ENCODE results near the gene ZNF827.
A peak's percentile ranks its signal among the peaks of the same experiment; 100 is the strongest.
"Not testable (repeated sequence)": the region's sequence is repeated elsewhere in the genome, so short reads cannot be mapped to it uniquely, and the experiment has no call there.

The ZNF827 gene

DNA sequence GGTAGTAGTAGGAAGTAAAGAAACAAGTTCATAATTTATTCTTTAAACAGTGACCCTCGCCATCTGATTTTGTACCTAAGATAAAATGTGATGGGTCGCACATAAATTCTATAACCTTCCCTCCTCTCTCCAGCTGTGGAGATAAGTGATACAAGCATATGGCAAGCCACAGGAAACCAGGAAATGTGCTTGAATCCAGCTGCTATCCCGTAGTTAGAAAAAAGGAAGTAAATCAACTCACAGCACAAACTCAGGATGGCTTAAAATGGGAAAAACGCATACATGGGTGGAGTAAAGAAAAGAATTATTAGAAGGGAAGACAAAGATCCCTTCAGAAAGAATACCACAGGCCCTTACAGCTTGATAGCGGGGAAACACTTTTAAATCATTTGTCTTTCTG is 78.2 kb downstream of the ZNF827 start:
- DNase-seq = no peak

DNA sequence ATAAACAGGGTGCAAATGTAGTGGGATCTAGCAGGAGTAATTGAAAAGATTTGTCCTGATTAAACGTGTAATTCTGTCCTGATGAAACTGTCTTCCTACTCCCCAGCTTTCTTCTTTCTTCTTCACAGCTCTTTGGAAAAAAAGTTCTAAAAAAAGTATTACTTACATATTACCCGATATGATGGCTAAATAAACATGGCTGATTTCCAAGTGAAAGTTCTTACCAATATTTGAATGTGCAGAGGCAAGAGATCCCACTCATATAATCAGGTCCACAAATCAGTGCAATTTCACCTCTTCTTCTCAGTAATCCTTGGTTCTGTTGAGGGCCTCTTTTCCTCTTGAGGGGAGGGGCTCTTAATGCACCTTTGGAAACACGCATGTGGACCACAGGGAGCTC is 78.7 kb downstream of the ZNF827 start:
- no peak for DNase-seq

DNA sequence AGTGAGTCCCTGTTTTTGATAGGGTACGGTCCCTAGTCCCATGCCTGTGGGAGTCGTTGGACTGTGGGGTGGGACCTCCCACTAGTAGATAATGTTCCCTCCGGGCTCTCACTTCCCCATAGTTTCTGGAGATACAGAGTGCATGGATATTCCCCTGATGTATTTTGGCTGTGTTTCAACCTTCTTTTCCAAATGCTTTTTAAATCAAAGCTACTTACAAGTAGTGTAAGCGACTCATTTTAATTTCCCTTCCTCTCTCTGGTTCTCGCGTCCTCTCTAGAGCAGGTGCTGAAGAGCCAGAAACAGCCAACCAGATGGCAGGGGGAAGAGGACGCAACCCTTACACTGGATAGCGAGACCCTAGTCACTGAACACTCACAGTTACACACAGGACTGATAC is 79.2 kb downstream of the ZNF827 start:
- no peak for DNase-seq

DNA sequence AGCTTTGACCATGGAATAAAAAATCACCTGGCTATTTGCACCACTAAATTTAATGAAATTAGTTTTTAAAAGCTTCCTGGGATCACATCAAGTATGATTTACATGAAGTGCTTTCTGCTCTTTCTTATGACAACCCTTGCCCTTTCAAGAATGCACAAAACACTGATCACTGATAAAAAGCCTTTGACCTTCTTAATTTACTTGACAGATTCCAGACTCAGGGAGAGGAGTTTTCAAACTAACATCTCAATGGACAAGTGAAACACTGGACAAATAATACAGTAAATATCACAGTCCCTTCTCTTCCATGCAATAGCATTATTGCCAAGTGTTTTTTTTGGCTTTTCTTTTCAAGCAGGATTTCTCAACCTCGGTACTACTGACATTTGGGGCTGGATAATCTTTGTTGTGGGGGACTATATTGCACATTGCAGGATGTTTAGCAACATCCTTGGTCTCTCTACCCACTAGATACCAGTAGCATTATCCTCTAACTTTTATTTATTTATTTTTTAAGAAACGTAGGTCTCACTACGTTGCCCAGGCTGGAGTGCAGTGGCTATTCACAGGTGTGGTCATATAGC is 86.3 kb downstream of the ZNF827 start:
- DNase-seq = no peak

GRCh38 chr4:145851511-145852201 is 87.0 kb downstream of the ZNF827 start:
- no peak for DNase-seq

GRCh38 chr4:145847764-145848163 is 90.9 kb downstream of the ZNF827 start:
- DNase-seq = no peak

- no peak for DNase-seq
These were observed 93.5 kb downstream of the ZNF827 start for GRCh38 chr4:145845118-145845517.

DNA sequence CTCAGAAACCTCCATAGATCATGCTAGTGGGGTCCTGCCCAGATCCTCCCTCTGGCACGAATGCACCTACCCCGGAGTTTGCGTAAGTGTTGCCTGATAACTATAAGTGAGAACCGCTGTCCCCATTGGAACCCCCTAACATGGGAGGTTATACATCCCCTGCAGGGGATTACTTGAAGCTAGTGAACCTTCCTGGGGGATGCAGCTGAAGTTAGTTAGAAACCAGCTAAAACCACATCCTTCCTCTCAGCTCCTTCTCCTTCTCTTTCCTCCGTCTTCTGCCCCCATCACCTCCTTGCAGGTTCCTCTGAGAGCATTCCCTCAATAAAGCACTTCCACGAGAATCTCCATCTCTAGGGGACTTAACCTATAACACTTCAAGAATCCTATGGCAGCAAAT is 95.0 kb downstream of the ZNF827 start:
- no peak for DNase-seq

- no peak for DNase-seq
These were observed 95.5 kb downstream of the ZNF827 start for GRCh38 chr4:145843148-145843547.

DNA sequence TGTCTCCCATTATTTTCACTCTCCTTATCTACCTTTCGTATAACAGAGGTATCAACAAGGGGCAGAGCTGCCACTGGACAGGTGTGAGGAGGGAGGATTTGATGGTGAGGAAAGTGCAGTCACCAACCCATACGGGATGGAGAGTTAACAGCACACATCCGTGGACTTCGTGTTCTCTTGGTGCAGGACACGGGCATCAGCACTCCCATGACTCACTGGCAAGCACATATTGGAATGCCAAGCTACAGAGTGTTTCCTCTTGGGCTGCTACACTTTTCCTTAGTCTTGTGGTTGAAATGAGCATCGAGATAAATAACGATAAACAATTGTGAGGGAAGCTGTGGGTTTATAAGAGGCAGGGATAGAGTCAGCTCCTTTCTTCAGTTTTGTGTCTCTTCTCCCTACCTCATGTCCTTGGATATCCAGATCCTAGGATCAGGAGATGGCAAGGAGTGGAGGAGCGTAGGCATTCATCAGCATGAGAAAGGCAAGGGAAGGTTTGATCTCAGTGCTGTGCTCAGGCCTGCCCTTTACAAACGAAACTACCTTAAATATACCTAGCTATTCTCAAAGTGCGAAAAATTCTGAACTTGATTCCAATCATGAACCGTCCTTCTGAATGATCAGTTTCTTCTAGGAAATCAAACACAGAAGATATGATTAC is 96.3 kb downstream of the ZNF827 start:
- no peak for DNase-seq

DNA sequence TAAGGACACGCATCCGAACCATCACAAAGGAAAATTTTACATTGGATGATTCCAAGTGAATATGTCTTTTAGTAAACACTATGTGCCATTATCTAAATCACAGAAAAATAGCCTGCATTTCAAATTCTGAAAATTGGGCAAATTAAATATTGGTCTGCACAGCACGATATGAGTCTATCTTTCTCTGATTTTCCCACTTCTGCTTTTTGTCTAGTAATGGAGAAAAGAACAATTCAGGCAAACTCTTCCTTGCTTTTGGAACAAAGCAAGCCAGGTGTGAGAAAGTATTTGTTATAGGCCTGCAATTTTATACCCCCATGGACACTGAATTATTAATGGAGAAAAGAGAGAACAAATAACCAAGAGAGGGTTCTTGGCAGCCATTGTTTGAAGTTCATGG is 97.8 kb downstream of the ZNF827 start:
- DNase-seq = no peak

DNA sequence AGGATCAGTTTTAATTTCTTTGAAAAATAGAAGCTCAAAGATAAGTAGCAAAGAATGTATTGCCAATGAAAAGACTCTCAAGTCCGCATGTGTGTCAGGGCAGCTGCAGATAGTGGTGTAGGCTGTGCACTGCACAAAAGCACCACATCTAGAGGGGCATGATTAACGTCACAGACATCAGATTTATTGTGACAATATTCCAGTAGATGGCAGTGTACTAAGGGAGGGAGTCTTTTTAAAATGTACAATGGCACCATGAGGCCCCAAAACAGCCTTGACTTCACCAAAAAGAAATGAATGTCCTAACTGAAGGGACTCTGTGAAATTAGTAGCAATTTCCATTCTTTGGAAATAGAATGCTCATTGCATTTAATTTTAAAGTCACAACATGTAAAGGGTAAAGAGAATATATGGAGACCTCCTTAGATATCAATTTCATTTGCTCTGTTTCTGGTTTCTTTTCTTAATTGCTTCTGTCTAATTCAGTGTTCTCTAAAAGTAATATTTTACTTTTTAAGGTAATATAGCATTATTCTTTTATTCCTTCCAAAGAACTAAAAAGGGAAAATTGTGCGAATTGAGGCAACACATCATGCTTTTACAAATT is 98.4 kb downstream of the ZNF827 start:
- DNase-seq = peak; percentile 0

GRCh38 chr4:145839151-145839550 is 99.5 kb downstream of the ZNF827 start:
- DNase-seq = no peak

- not testable (repeated sequence) for DNase-seq
These were observed 106.2 kb downstream of the ZNF827 start for GRCh38 chr4:145832384-145832783.

GRCh38 chr4:145830699-145831098 is 107.9 kb downstream of the ZNF827 start:
- no peak for DNase-seq

DNA sequence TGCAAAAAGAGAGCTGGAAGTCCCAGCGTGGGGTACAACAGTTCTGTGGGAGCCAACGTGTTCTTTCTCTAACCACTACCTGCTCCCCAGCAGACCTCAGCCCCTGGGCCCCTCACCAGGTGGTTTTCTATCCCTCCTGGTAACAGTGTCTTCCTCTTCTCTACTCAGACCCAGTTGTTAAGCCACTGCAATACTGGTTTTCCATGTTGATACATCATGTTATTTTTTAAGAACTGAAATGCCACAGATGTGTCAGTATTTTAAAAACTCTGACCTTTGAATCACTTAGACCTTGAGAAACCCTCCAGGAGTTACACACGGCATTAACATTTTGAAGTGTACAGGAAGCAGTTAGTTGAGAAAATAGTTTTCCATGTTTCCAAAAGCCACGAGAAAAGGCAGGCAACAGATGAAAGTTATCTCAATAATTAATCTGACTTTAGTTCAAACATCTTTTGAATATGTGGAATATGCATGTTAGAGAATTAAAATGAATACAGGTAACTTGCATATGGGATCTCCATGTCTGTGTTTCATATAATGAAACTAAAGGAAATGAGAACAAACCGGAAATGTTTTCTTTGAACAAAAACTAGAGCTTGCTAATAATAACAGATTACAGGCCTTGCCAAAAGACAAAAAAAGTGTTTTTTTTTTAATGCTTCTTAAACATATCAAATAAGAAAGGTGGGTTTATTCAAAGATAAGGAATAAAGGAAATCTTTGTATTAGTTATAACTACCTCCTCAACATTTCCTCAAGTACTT is 108.8 kb downstream of the ZNF827 start:
- DNase-seq = no peak

- no peak for DNase-seq
These were observed 109.7 kb downstream of the ZNF827 start for GRCh38 chr4:145828802-145829485.

DNA sequence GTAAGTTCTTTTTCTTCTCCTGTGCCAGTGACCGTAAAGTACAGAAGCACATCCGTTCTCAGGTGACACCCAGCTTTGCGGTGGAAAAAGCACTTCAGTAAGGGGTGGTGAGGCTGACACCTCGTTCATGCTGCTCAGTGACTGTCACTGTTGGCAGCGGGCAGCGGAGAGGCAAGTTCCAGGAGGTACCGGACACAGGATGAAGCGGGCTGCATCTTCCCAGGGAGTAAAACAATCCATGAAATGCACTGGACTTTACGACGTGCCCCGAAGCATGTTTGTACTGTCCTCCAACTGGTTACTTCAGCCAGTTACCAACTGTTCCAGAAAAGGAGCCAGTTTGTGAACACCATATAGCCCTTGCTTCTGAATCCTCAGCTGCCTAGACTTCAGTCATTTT is 110.7 kb downstream of the ZNF827 start:
- DNase-seq = peak; percentile 0

GRCh38 chr4:145825255-145825654 is 113.4 kb downstream of the ZNF827 start:
- DNase-seq = no peak

DNA sequence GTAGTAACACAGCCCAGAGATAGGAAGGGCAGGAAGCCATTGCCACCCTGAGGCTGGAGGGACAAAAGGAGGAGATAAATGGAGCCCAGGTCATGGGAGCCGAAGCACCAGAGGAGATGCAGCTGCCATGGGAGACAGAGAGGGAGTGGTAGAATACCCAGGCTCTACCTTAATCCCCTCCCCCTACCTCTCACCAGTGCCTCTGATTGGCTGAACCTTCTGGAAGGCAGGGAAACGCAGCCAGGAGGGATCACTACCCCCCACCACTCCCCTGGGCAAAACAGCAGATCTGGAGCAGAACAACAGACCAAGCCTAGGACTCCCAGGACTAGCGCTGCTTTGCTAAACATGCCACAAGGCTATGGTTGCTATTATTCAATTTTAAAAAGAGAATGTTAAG is 114.2 kb downstream of the ZNF827 start:
- no peak for DNase-seq

DNA sequence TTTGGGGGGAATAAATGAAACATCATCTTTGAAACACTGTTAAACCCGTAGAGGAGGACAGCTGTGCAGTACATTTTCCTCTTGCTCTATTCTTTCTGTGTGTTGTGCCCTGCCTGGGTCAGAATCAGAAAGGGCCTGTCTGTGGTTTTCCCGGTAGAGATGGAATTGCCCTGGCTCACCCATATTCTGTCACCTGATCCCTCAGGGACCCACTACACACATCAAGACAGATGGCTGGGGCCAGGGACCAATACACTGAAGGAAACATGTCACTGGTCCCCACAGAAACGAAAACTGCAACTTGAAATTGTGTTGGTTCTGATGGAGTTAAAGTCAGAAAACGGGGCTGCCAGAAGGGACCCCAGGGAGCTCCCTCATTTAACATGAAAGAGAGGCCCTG is 114.9 kb downstream of the ZNF827 start:
- no peak for DNase-seq

DNA sequence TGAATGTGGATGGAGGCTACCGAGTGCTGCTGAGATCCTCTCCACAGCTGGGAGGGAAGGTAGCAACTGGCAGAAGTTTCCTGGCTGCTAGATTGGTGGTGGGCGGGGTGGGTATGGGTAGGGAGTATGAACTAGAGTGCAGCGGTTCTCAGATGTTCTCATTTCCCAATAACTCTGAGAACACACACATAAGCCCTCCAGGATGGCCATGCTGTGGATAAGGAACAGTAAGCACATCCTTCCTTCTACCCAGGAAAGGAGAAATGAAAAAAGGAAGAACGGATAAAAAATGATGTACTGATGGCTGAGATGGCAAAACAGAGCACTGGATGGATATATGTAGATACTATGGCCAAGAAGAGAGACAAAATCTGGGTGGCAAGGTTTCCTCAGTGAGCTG is 116.0 kb downstream of the ZNF827 start:
- DNase-seq = no peak

- no peak for DNase-seq
These were observed 116.4 kb downstream of the ZNF827 start for GRCh38 chr4:145822181-145822580.

All from NCI-H2107 (cell line).